Gastroesophageal sphincter (tissue), 3 donors: ENCODE results near the gene RTN4IP1.

ENCODE experiments used
- CTCF ChIP-seq, 4 experiments: fragments of 200-600 bp in 2 of 4; fragments of 450-650 bp in 2 of 4; sonication (generic) in 1 of 4; IDR thresholded peaks; one replicate each; pipeline ENCODE4 v1.5.1; 2017 to 2019; ENCODE audit warnings: antibody characterized with exemption in 4 of 4, mild to moderate bottlenecking in 2 of 4, moderate library complexity in 2 of 4
- EP300 ChIP-seq: sonication (generic); formaldehyde crosslinking; IDR thresholded peaks from one replicate; pipeline ENCODE4 v1.6.1; 2017; ENCODE audit warnings: antibody characterized with exemption, mild to moderate bottlenecking
- POLR2A ChIP-seq, 2 donors: fragments of 450-650 bp; IDR thresholded peaks; one replicate each; pipeline ENCODE4 v1.6.1; 2017; ENCODE audit warnings: antibody characterized with exemption in 2 of 2, mild to moderate bottlenecking in 2 of 2, moderate library complexity in 1 of 2
- POLR2AphosphoS5 ChIP-seq: sonication (generic); formaldehyde crosslinking; IDR thresholded peaks from one replicate; pipeline ENCODE4 v1.6.1; 2017; ENCODE audit warnings: antibody characterized with exemption

GRCh38 chr6:106600329-106600728 lies 29.0 kb downstream of the RTN4IP1 start:
- TF ChIP-seq CTCF (IDR thresholded peaks at IDR 0.05) = no peak
- TF ChIP-seq POLR2AphosphoS5 = no peak
- no peak for TF ChIP-seq POLR2A (IDR thresholded peaks at IDR 0.05)
- TF ChIP-seq EP300 = no peak
